OCI-LY3 (cell line): ENCODE data around the gene IL1RAP.

ENCODE experiments used
- H2AFZ ChIP-seq: fragments of 200-600, 300-600 bp; shearing (Covaris generic); 2 replicates; pipeline ENCODE4 v1.6.0; 2014; ENCODE audit warnings: antibody characterized with exemption, low read depth, low read length
- H3K27ac ChIP-seq: fragments of 200-600, 300-600 bp; sonication (generic); 2 replicates; pipeline ENCODE4 v1.5.1; 2014; ENCODE audit warnings: mild to moderate bottlenecking, low read length, moderate library complexity, mixed read lengths
- H3K27me3 ChIP-seq: fragments of 200-600, 300-600 bp; sonication (generic); 2 replicates; pipeline ENCODE4 v1.6.1; 2014; ENCODE audit warnings: low read depth, low read length, mixed read lengths
- H3K36me3 ChIP-seq: fragments of 200-600, 300-600 bp; sonication (generic); replicated peaks from 2 replicates; pipeline ENCODE3; 2014; ENCODE audit warnings: low read depth, low read length, mixed read lengths
- H3K4me1 ChIP-seq: fragments of 300-600, 200-600 bp; sonication (generic); 2 replicates; pipeline ENCODE4 v1.6.1; 2014; ENCODE audit warnings: low read length, mixed read lengths
- H3K4me2 ChIP-seq: fragments of 200-600, 300-600 bp; sonication (generic); 2 replicates; pipeline ENCODE4 v1.6.1; 2014; ENCODE audit warnings: low read length, mixed read lengths
- H3K4me3 ChIP-seq: fragments of 300-600, 200-600 bp; sonication (generic); 2 replicates; pipeline ENCODE4 v1.5.1; 2014; ENCODE audit warnings: antibody characterized with exemption, mild to moderate bottlenecking, low read length, moderate library complexity
- H3K79me2 ChIP-seq: fragments of 300-600, 200-600 bp; shearing (Covaris generic); 2 replicates; pipeline ENCODE4 v1.6.1; 2014; ENCODE audit warnings: mild to moderate bottlenecking, low read length, mixed read lengths
- H3K9ac ChIP-seq: fragments of 300-600, 200-600 bp; shearing (Covaris generic); 2 replicates; pipeline ENCODE4 v1.6.0; 2014; ENCODE audit warnings: mild to moderate bottlenecking, low read length, moderate library complexity
- H3K9me3 ChIP-seq: fragments of 200-600, 300-600 bp; shearing (Covaris generic); 2 replicates; pipeline ENCODE4 v1.6.1; 2014; ENCODE audit warnings: low read length, mixed read lengths; ENCODE audit not compliant: insufficient read depth
- H4K20me1 ChIP-seq: fragments of 200-600, 300-600 bp; sonication (generic); 2 replicates; pipeline ENCODE4 v1.6.1; 2016; ENCODE audit warnings: low read length, mixed read lengths; ENCODE audit not compliant: insufficient read depth
- CTCF ChIP-seq: fragments of 200-600, 300-600 bp; sonication (generic); IDR thresholded peaks from 2 replicates; pipeline ENCODE4 v1.5.1; 2014; ENCODE audit warnings: antibody characterized with exemption, low read length, low read depth
- EZH2phosphoT487 ChIP-seq: fragments of 200-600 bp; shearing (Covaris generic); IDR thresholded peaks from 2 replicates; pipeline ENCODE4 v1.6.1; 2018; ENCODE audit warnings: antibody characterized with exemption, mixed run types, low read depth

Gene IL1RAP

GRCh38 chr3:190697901-190698300 lies 184.0 kb downstream of the IL1RAP start:
- Histone ChIP-seq H3K27me3 (no peaks in the 10 kb centered on the region), H3K4me1 (no peaks in the 10 kb centered on the region), H2AFZ (no peak overlapping the region), H3K36me3 (no peaks in the 10 kb centered on the region), H3K4me2 (no peak overlapping the region), H3K79me2 (no peaks in the 10 kb centered on the region), H3K9ac (no peak overlapping the region), H3K27ac (no peak overlapping the region), H3K9me3 (no peaks in the 10 kb centered on the region), H3K4me3 (no peak overlapping the region), H4K20me1 (no peaks in the 10 kb centered on the region)
- no peak for TF ChIP-seq EZH2phosphoT487

- Histone ChIP-seq H3K9ac (no peak overlapping the region), H3K79me2 (no peaks in the 10 kb centered on the region), H3K27me3 (no peaks in the 10 kb centered on the region), H3K4me3 (no peak overlapping the region), H4K20me1 (no peaks in the 10 kb centered on the region), H2AFZ (no peak overlapping the region), H3K27ac (no peak overlapping the region), H3K9me3 (no peaks in the 10 kb centered on the region), H3K4me2 (no peak overlapping the region), H3K36me3 (no peaks in the 10 kb centered on the region), H3K4me1 (no peaks in the 10 kb centered on the region)
- TF ChIP-seq CTCF = no peak
- no peak for TF ChIP-seq EZH2phosphoT487
Observed at GRCh38 chr3:190699776-190700175, 185.9 kb downstream of the IL1RAP start.

- H3K79me2 ChIP-seq = no peaks in the 10 kb centered on the region
- H3K4me1 ChIP-seq = no peaks in the 10 kb centered on the region
- no peak overlapping the region for H3K9ac ChIP-seq
- no peaks in the 10 kb centered on the region for H3K36me3 ChIP-seq
- no peak for TF ChIP-seq EZH2phosphoT487
- peak; percentile 80 for TF ChIP-seq CTCF
- H3K4me2 ChIP-seq = peak overlapping the region; percentile 5; the same call in 1 of the 2 replicates
- H3K27me3 ChIP-seq = no peaks in the 10 kb centered on the region
- H4K20me1 ChIP-seq = no peaks in the 10 kb centered on the region
- no peak overlapping the region for H2AFZ ChIP-seq
- no peaks in the 10 kb centered on the region for H3K9me3 ChIP-seq
- no peak overlapping the region for H3K4me3 ChIP-seq
- H3K27ac ChIP-seq = no peak overlapping the region
Observed at GRCh38 chr3:190701096-190701532, 187.2 kb downstream of the IL1RAP start.

GRCh38 chr3:190706582-190706981 lies 192.7 kb downstream of the IL1RAP start:
- TF ChIP-seq CTCF (no peak), EZH2phosphoT487 (no peak)
- Histone ChIP-seq H3K4me2 (no peak overlapping the region), H3K4me1 (no peaks in the 10 kb centered on the region), H3K9me3 (no peaks in the 10 kb centered on the region), H3K9ac (no peak overlapping the region), H3K27me3 (no peaks in the 10 kb centered on the region), H4K20me1 (no peaks in the 10 kb centered on the region), H3K4me3 (no peak overlapping the region), H3K79me2 (no peaks in the 10 kb centered on the region), H3K27ac (no peak overlapping the region), H2AFZ (no peak overlapping the region), H3K36me3 (no peaks in the 10 kb centered on the region)
